HepG2 (cell line): ENCODE results near the gene HTD2. TPM values are rescaled to one million over a fixed set of nuclear protein-coding genes. Genes with fewer than 3 reads are reported as not detected.

ENCODE experiments used
- ATAC-seq: fragments of 200-7000 bp; cut with Tn5 transposase; 3 replicates; pipeline ENCODE4 v1.9.1; 2020; ENCODE audit warnings: mild to moderate bottlenecking, moderate library complexity
- BruUV-seq: library from RNA; stranded (reverse); fragments of 400-500 nt; replicated peaks from 2 replicates; lab custom pipeline; 2021; lab: Mats Ljungman, UMichigan
- CTCF ChIA-PET: fragments of 300-600 bp; formaldehyde crosslinking; extraction: SDS; loops from one replicate; lab custom pipeline; 2021; ENCODE audit warnings: low total read pairs, inconsistent platforms, low intra/inter-chr PET ratio; lab: Yijun Ruan, JAX
- POLR2A ChIA-PET: fragments of 350-600 bp; sonication (Branson Sonifier 250); formaldehyde crosslinking; loops from one replicate; lab custom pipeline; 2020; ENCODE audit warnings: antibody characterized with exemption, inconsistent platforms; lab: Yijun Ruan, JAX
- DNase-seq: peaks from one replicate; pipeline ENCODE4 v3.0.0-alpha.2; 2015; ENCODE audit warnings: low spot score
- FAIRE-seq: peaks from 3 replicates; lab custom pipeline; 2011; peaks lifted over from hg19 to GRCh38; lab: Jason Lieb, UNC
- H2AFZ ChIP-seq: one replicate; pipeline ENCODE4 v1.6.1; 2011; ENCODE audit warnings: low read length, inconsistent platforms
- H3K27ac ChIP-seq: fragments of 300-600 bp; 3 replicates; pipeline ENCODE4 v1.8.0; 2011; ENCODE audit warnings: mixed run types, mild to moderate bottlenecking, mixed read lengths, low read length, inconsistent platforms; ENCODE audit not compliant: insufficient read depth; ENCODE audit errors: extremely low read length
- H3K27me3 ChIP-seq, 2 experiments: fragments of 200-600 bp in 1 of 2; 2 replicates in 1 of 2; 3 replicates in 1 of 2; pipeline versions ENCODE4 v1.6.0 to v1.8.0; 2011; ENCODE audit warnings: low read length in 2 of 2, mild to moderate bottlenecking in 2 of 2, moderate library complexity in 2 of 2, inconsistent platforms in 1 of 2; ENCODE audit not compliant: insufficient read depth in 2 of 2, control insufficient read depth in 1 of 2
- H3K36me3 ChIP-seq, 2 experiments: fragments of 200-600 bp in 1 of 2; replicated peaks in 1 of 2; 2 replicates in 1 of 2; 3 replicates in 1 of 2; pipeline versions ENCODE4 v1.5.1 to v1.8.0; 2011; ENCODE audit warnings: low read length in 2 of 2, inconsistent platforms in 1 of 2; ENCODE audit not compliant: insufficient read depth in 2 of 2, control insufficient read depth in 1 of 2
- H3K4me1 ChIP-seq: 2 replicates; pipeline ENCODE4 v1.5.1; 2012; ENCODE audit warnings: low read length, inconsistent platforms; ENCODE audit not compliant: insufficient read depth
- H3K4me2 ChIP-seq: 2 replicates; pipeline ENCODE4 v1.6.0; 2011; ENCODE audit warnings: low read depth, low read length, inconsistent platforms
- H3K4me3 ChIP-seq, 3 experiments: fragments of 200-600 bp in 1 of 3; sonication (generic), shearing (Covaris generic) in 1 of 3; replicated peaks in 1 of 3; 2 replicates each; pipeline ENCODE4 v1.5.1; 2011 to 2016; ENCODE audit warnings: low read length in 3 of 3, inconsistent platforms in 2 of 3, low read depth in 2 of 3, mild to moderate bottlenecking in 2 of 3, control low read depth in 1 of 3, mixed read lengths in 1 of 3; ENCODE audit not compliant: insufficient read depth in 1 of 3
- H3K79me2 ChIP-seq: one replicate; pipeline ENCODE4 v1.6.1; 2011; ENCODE audit warnings: low read length, inconsistent platforms; ENCODE audit not compliant: insufficient read depth
- H3K9ac ChIP-seq: 2 replicates; pipeline ENCODE4 v1.6.0; 2011; ENCODE audit warnings: mild to moderate bottlenecking, low read depth, low read length, inconsistent platforms; ENCODE audit not compliant: insufficient read depth
- H3K9me3 ChIP-seq: 2 replicates; pipeline ENCODE4 v1.5.1; 2012; ENCODE audit warnings: mild to moderate bottlenecking, low read length
- H4K20me1 ChIP-seq: 2 replicates; pipeline ENCODE4 v1.6.0; 2011; ENCODE audit warnings: inconsistent platforms, mild to moderate bottlenecking, low read length, moderate library complexity; ENCODE audit not compliant: insufficient read depth
- FOXK2 ChIP-seq: fragments of 450-650 bp; IDR thresholded peaks from 2 replicates; pipeline ENCODE4 v1.6.1; 2016
- HNF4A ChIP-seq: sonication (generic); formaldehyde crosslinking; IDR thresholded peaks from 2 replicates; pipeline ENCODE4 v1.4.0; 2020; ENCODE audit warnings: missing genetic modification reagents
- HNRNPK ChIP-seq: fragments of 200-400 bp; formaldehyde crosslinking; IDR thresholded peaks from 2 replicates; pipeline ENCODE4 v1.6.1; 2018; ENCODE audit warnings: low read length, low read depth, moderate library complexity, mild to moderate bottlenecking; ENCODE audit not compliant: poor library complexity, severe bottlenecking
- IKZF4 ChIP-seq: sonication (generic); formaldehyde crosslinking; IDR thresholded peaks from 2 replicates; pipeline ENCODE4 v1.5.1; 2020; ENCODE audit warnings: borderline replicate concordance, mild to moderate bottlenecking, low read depth, missing genetic modification reagents; ENCODE audit errors: not compliant biosample characterization
- JARID2 ChIP-seq: sonication (generic); formaldehyde crosslinking; IDR thresholded peaks from 2 replicates; pipeline ENCODE4 v1.8.1; 2023; ENCODE audit warnings: missing genetic modification reagents, inconsistent platforms; ENCODE audit not compliant: insufficient replicate concordance
- NR2F1 ChIP-seq, 2 experiments: fragments of 450-650 bp in 1 of 2; formaldehyde crosslinking in 1 of 2; IDR thresholded peaks; 2 replicates each; pipeline versions ENCODE4 v1.5.0 to v1.6.1; 2016 to 2020; ENCODE audit warnings: mild to moderate bottlenecking in 1 of 2, missing compliant biosample characterization in 1 of 2, missing genetic modification reagents in 1 of 2, moderate library complexity in 1 of 2
- SKI ChIP-seq: fragments of 450-650 bp; IDR thresholded peaks from one replicate; pipeline ENCODE4 v1.6.1; 2018; ENCODE audit warnings: mild to moderate bottlenecking; ENCODE audit not compliant: partially characterized antibody
- ZFP62 ChIP-seq: sonication (generic); formaldehyde crosslinking; IDR thresholded peaks from 2 replicates; pipeline ENCODE4 v1.4.0; 2020; ENCODE audit warnings: missing genetic modification reagents
- ZKSCAN1 ChIP-seq: fragments of 150-350 bp; IDR thresholded peaks from 2 replicates; pipeline ENCODE4 v1.6.1; 2014; ENCODE audit warnings: low read length
- ZNF224 ChIP-seq: sonication (generic); formaldehyde crosslinking; IDR thresholded peaks from 2 replicates; pipeline ENCODE4 v1.5.0; 2020; ENCODE audit warnings: mild to moderate bottlenecking, missing genetic modification reagents
- ZNF317 ChIP-seq: sonication (generic); formaldehyde crosslinking; IDR thresholded peaks from 2 replicates; pipeline ENCODE4 v1.5.0; 2020; ENCODE audit warnings: mild to moderate bottlenecking, missing genetic modification reagents
- ZNF496 ChIP-seq: sonication (generic); formaldehyde crosslinking; IDR thresholded peaks from 2 replicates; pipeline ENCODE4 v1.8.1; 2023; ENCODE audit warnings: mild to moderate bottlenecking, moderate library complexity, missing genetic modification reagents; ENCODE audit not compliant: insufficient replicate concordance
- ZNF616 ChIP-seq: sonication (generic); formaldehyde crosslinking; IDR thresholded peaks from 2 replicates; pipeline ENCODE4 v1.5.0; 2020; ENCODE audit warnings: low read depth, mild to moderate bottlenecking, missing genetic modification reagents
- ZNF7 ChIP-seq: IDR thresholded peaks from 2 replicates; pipeline ENCODE4 v1.6.1; 2016; ENCODE audit warnings: missing biosample characterization, missing genetic modification reagents
- ZSCAN31 ChIP-seq: sonication (generic); formaldehyde crosslinking; IDR thresholded peaks from 2 replicates; pipeline ENCODE4 v1.5.0; 2020; ENCODE audit warnings: low read depth, mild to moderate bottlenecking, missing genetic modification reagents
- WGBS: methylation state at CpG from one replicate; pipeline ENCODE4 v1.1.6; 2017; ENCODE audit warnings: low lambda C conversion rate; 5-methylcytosine and 5-hydroxymethylcytosine counted together
- in situ Hi-C: cut with HindIII; loops from 2 replicates; pipeline ENCODE4 v1.10.0; 2017; ENCODE audit warnings: low pct_unique_long_range_greater_than_20kb; ENCODE audit not compliant: extremely low pct_ligation_motif_present
- intact Hi-C: fragments of 100-400 bp; cut with micrococcal nuclease; formaldehyde crosslinking; loops from one replicate; pipeline ENCODE4 v1.10.0; 2022; ENCODE audit not compliant: unreplicated experiment
- polyA plus RNA-seq, 8 experiments: library from polyadenylated mRNA; depleted of rRNA in 3 of 8; stranded (reverse) in 7 of 8; unstranded in 1 of 8; fragments of >200 nt; fragmentation: Illumina TruSeq in 4 of 8; extraction: Trizol in 4 of 8; gene quantifications; 2 replicates each; pipeline versions ENCODE4 v1.2.1 to v1.2.3, GENCODE V29; 2011 to 2016; ENCODE audit warnings: low read depth in 4 of 8, missing spikeins in 1 of 8, mixed read lengths in 1 of 8; ENCODE audit not compliant: insufficient read depth in 1 of 8
- total RNA-seq, 5 experiments: library from RNA; depleted of rRNA; stranded (reverse); fragments of >200 nt; fragmentation: Illumina TruSeq; extraction: Trizol; gene quantifications; 2 replicates each; pipeline ENCODE4 v1.2.3, GENCODE V29; 2016; ENCODE audit warnings: low read depth in 1 of 5
- TF ChIP-seq, protein P1 (sequence below): sonication (generic); formaldehyde crosslinking; IDR thresholded peaks from 2 replicates; pipeline ENCODE4 v1.5.1; 2020; ENCODE audit warnings: mild to moderate bottlenecking, missing genetic modification reagents, borderline replicate concordance
- TF ChIP-seq, protein P2 (sequence below): IDR thresholded peaks from 2 replicates; pipeline ENCODE4 v1.6.1; 2016; ENCODE audit warnings: low read depth
- TF ChIP-seq, protein P3 (sequence below): sonication (generic); formaldehyde crosslinking; conservative IDR thresholded peaks from 2 replicates; pipeline ENCODE4 v1.8.0; 2022; ENCODE audit warnings: missing genetic modification reagents

The HTD2 gene
- total and polyA plus RNA-seq, 2 of the 13 experiments (the other 11 are each of a cell fraction or from before 2014, with no cell fraction given): 8.6 to 13.7 TPM

DNA sequence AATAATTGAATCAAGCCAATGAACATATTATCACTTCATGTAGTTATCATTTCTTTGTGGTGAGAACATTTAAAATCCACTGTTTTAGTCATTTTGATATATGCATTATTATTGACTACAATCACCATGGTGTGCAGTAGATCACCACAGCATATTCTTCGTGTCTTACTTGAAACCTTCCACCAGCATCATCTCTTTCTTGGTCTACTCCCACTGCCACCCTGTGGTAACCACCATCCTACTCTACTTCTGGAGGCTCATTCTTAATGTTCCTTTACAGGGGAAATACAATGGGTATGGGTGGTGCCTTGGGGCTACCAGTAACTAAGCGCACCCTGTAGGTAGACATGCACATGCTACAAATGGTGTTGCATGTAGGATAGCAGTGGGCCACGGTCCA is 51.8 kb downstream of the HTD2 start:
- Histone ChIP-seq H2AFZ (no peak overlapping the region), H3K9ac (no peak overlapping the region), H3K4me3 (no peak overlapping the region), H3K4me1 (no peaks in the 10 kb centered on the region), H3K27me3 (no peaks in the 10 kb centered on the region), H4K20me1 (0 out of 2 replicates have a peak, but pooled peaks cover 4% of the 10 kb centered on the region), H3K9me3 (no peaks in the 10 kb centered on the region), H3K27ac (no peak overlapping the region), H3K79me2 (no peaks in the 10 kb centered on the region), H3K4me2 (no peak overlapping the region), H3K36me3 (no peaks in the 10 kb centered on the region)
- FAIRE-seq: no peak
- TF ChIP-seq NR2F1 (CRISPR knock-in tag; IDR thresholded peaks at IDR 0.05): no peak
- TF ChIP-seq, protein P1, sequence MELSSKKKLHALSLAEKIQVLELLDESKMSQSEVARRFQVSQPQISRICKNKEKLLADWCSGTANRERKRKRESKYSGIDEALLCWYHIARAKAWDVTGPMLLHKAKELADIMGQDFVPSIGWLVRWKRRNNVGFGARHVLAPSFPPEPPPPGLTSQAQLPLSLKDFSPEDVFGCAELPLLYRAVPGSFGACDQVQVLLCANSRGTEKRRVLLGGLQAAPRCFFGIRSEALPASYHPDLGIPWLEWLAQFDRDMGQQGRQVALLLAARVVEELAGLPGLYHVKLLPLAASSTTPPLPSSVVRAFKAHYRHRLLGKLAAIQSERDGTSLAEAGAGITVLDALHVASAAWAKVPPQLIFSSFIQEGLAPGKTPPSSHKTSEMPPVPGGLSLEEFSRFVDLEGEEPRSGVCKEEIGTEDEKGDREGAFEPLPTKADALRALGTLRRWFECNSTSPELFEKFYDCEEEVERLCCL (CRISPR knock-in tag): no peak
- no peak for TF ChIP-seq ZNF7 (CRISPR knock-in tag)
- no peak for TF ChIP-seq ZNF224 (CRISPR knock-in tag)
- no peak for TF ChIP-seq JARID2
- TF ChIP-seq ZKSCAN1: no peak
- TF ChIP-seq HNF4A (CRISPR knock-in tag): no peak
- TF ChIP-seq ZSCAN31: no peak
- no peak for TF ChIP-seq ZNF496 (CRISPR knock-in tag)
- TF ChIP-seq, protein P2, sequence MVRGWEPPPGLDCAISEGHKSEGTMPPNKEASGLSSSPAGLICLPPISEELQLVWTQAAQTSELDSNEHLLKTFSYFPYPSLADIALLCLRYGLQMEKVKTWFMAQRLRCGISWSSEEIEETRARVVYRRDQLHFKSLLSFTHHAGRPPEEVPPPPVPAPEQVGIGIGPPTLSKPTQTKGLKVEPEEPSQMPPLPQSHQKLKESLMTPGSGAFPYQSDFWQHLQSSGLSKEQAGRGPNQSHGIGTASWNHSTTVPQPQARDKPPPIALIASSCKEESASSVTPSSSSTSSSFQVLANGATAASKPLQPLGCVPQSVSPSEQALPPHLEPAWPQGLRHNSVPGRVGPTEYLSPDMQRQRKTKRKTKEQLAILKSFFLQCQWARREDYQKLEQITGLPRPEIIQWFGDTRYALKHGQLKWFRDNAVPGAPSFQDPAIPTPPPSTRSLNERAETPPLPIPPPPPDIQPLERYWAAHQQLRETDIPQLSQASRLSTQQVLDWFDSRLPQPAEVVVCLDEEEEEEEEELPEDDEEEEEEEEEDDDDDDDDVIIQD (CRISPR knock-in tag): no peak
- no peak for TF ChIP-seq IKZF4 (CRISPR knock-in tag)
- TF ChIP-seq FOXK2: no peak
- TF ChIP-seq SKI: no peak
- no peak for TF ChIP-seq ZNF616 (CRISPR knock-in tag)
- TF ChIP-seq ZFP62 (CRISPR knock-in tag): no peak
- no peak for TF ChIP-seq ZNF317 (CRISPR knock-in tag)
- no peak for TF ChIP-seq HNRNPK
- TF ChIP-seq, protein P3, sequence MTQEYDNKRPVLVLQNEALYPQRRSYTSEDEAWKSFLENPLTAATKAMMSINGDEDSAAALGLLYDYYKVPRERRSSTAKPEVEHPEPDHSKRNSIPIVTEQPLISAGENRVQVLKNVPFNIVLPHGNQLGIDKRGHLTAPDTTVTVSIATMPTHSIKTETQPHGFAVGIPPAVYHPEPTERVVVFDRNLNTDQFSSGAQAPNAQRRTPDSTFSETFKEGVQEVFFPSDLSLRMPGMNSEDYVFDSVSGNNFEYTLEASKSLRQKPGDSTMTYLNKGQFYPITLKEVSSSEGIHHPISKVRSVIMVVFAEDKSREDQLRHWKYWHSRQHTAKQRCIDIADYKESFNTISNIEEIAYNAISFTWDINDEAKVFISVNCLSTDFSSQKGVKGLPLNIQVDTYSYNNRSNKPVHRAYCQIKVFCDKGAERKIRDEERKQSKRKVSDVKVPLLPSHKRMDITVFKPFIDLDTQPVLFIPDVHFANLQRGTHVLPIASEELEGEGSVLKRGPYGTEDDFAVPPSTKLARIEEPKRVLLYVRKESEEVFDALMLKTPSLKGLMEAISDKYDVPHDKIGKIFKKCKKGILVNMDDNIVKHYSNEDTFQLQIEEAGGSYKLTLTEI (CRISPR knock-in tag): no peak
- DNase-seq: no peak
- WGBS: 94% methylated on average over 3 of the region's 3 CpGs
- intact Hi-C loops: no loop called here
- no peak for ATAC-seq
- CTCF ChIA-PET: no interaction called here
- BruUV-seq: no TSS peak
- in situ Hi-C loops: no loop called here
- POLR2A ChIA-PET: no interaction called here
